HCT116 (cell line): Measurements from ENCODE around the gene PRKD3. TPM values are rescaled to one million over a fixed set of nuclear protein-coding genes. Genes with fewer than 3 reads are reported as not detected.

Experiments
- ATAC-seq: fragments of 200-7000 bp; cut with Tn5 transposase; 2 replicates; pipeline ENCODE4 v1.9.1; 2020; ENCODE audit warnings: mild to moderate bottlenecking, moderate library complexity
- BruUV-seq: library from RNA; stranded (reverse); fragments of 400-500 nt; replicated peaks from 2 replicates; lab custom pipeline; 2021; lab: Mats Ljungman, UMichigan
- CTCF ChIA-PET: fragments of 300-600 bp; sonication (Branson Sonifier 250); formaldehyde crosslinking; loops from one replicate; lab custom pipeline; 2021; ENCODE audit warnings: antibody characterized with exemption; lab: Charles Lee
- POLR2A ChIA-PET: fragments of 300-600, 350-600 bp; sonication (Branson Sonifier 250); formaldehyde crosslinking; loops from one replicate; lab custom pipeline; 2021; ENCODE audit warnings: antibody characterized with exemption; lab: Charles Lee
- RAD21 ChIA-PET, 2 experiments: fragments of 300-600 bp; sonication (Branson Sonifier 250); formaldehyde crosslinking; loops; one replicate each; lab custom pipeline; 2023; ENCODE audit warnings: low total read pairs in 2 of 2; ENCODE audit not compliant: uncharacterized antibody in 2 of 2, unreplicated experiment in 2 of 2, low non-redundant PET in 1 of 2; lab: Charles Lee
- DNase-seq: peaks from one replicate; pipeline ENCODE4 v3.0.0-alpha.2; 2010; ENCODE audit warnings: low read depth, low spot score
- H2AFZ ChIP-seq: fragments of 200-600 bp; shearing (Covaris generic), sonication (generic); 2 replicates; pipeline ENCODE4 v1.6.1; 2017; ENCODE audit warnings: low read depth, mixed run types, mixed read lengths, antibody characterized with exemption, low read length; ENCODE audit not compliant: poor library complexity, severe bottlenecking
- H3K27ac ChIP-seq: 2 replicates; pipeline ENCODE4 v1.5.1; 2012; ENCODE audit warnings: low read depth, low read length
- H3K27me3 ChIP-seq: fragments of 200-600 bp; sonication (generic); 2 replicates; pipeline ENCODE4 v1.6.1; 2016; ENCODE audit warnings: mixed run types, low read length, mixed read lengths; ENCODE audit not compliant: insufficient read depth
- H3K36me3 ChIP-seq, 2 experiments: fragments of 200-500 bp in 1 of 2; fragments of 200-600 bp in 1 of 2; sonication (Bioruptor generic) in 1 of 2; sonication (generic) in 1 of 2; 2 replicates each; pipeline versions ENCODE4 v1.5.1 to v1.6.1; 2014 to 2016; ENCODE audit warnings: low read length in 2 of 2, inconsistent platforms in 1 of 2, mixed read lengths in 1 of 2, mixed run types in 1 of 2; ENCODE audit not compliant: insufficient read depth in 2 of 2, control insufficient read depth in 1 of 2
- H3K4me1 ChIP-seq, 2 experiments: fragments of 200-600 bp in 1 of 2; sonication (generic) in 1 of 2; 2 replicates each; pipeline versions ENCODE4 v1.5.1 to v1.6.1; 2012 to 2017; ENCODE audit warnings: low read length in 2 of 2, inconsistent platforms in 1 of 2, mild to moderate bottlenecking in 1 of 2, mixed read lengths in 1 of 2, mixed run types in 1 of 2, moderate library complexity in 1 of 2; ENCODE audit not compliant: insufficient read depth in 2 of 2, control insufficient read depth in 1 of 2
- H3K4me2 ChIP-seq: fragments of 200-600 bp; sonication (generic); 2 replicates; pipeline ENCODE4 v1.6.1; 2017; ENCODE audit warnings: mixed run types, low read length, mixed read lengths
- H3K4me3 ChIP-seq, 2 experiments: fragments of 200-600 bp in 1 of 2; sonication (generic) in 1 of 2; replicated peaks in 1 of 2; 2 replicates each; pipeline ENCODE4 v1.5.1; 2011 to 2016; ENCODE audit warnings: low read length in 2 of 2, control low read depth in 1 of 2, low read depth in 1 of 2, mild to moderate bottlenecking in 1 of 2, mixed read lengths in 1 of 2, mixed run types in 1 of 2
- H3K79me2 ChIP-seq: fragments of 200-600 bp; sonication (generic); 2 replicates; pipeline ENCODE4 v1.6.1; 2017; ENCODE audit warnings: mild to moderate bottlenecking, mixed run types, low read length, moderate library complexity, mixed read lengths; ENCODE audit not compliant: insufficient read depth
- H3K9ac ChIP-seq: fragments of 200-600 bp; sonication (generic); 2 replicates; pipeline ENCODE4 v1.6.1; 2016; ENCODE audit warnings: low read length, mixed read lengths
- H3K9me2 ChIP-seq: fragments of 200-600 bp; sonication (generic), shearing (Covaris generic); 2 replicates; pipeline ENCODE4 v1.6.1; 2017; ENCODE audit warnings: mixed run types, mild to moderate bottlenecking, moderate library complexity; ENCODE audit not compliant: insufficient read depth
- H3K9me3 ChIP-seq, 2 experiments: fragments of 200-500 bp in 1 of 2; fragments of 200-600 bp in 1 of 2; sonication (Bioruptor generic) in 1 of 2; sonication (generic) in 1 of 2; 2 replicates each; pipeline ENCODE4 v1.6.1; 2014 to 2017; ENCODE audit warnings: low read length in 2 of 2, mixed read lengths in 2 of 2, inconsistent platforms in 1 of 2, low read depth in 1 of 2, mild to moderate bottlenecking in 1 of 2, mixed run types in 1 of 2, moderate library complexity in 1 of 2; ENCODE audit not compliant: control insufficient read depth in 1 of 2, insufficient read depth in 1 of 2
- H4K20me1 ChIP-seq: fragments of 200-600 bp; sonication (generic), shearing (Covaris generic); 2 replicates; pipeline ENCODE4 v1.6.1; 2017; ENCODE audit warnings: mixed run types, mild to moderate bottlenecking, moderate library complexity; ENCODE audit not compliant: insufficient read depth
- CBX3 ChIP-seq: IDR thresholded peaks from 2 replicates; pipeline ENCODE4 v1.6.1; 2012; ENCODE audit warnings: low read depth
- CEBPB ChIP-seq: IDR thresholded peaks from 2 replicates; pipeline ENCODE4 v1.6.1; 2012; ENCODE audit warnings: low read depth
- CTCF ChIP-seq, 3 experiments: fragments of 200-600 bp in 1 of 3; sonication (generic) in 1 of 3; IDR thresholded peaks in 2 of 3; conservative IDR thresholded peaks in 1 of 3; 2 replicates each; pipeline ENCODE4 v1.5.1; 2012 to 2017; ENCODE audit warnings: low read depth in 2 of 3, low read length in 2 of 3, antibody characterized with exemption in 1 of 3, borderline replicate concordance in 1 of 3, control low read depth in 1 of 3, mild to moderate bottlenecking in 1 of 3, mixed read lengths in 1 of 3, mixed run types in 1 of 3, moderate library complexity in 1 of 3; ENCODE audit not compliant: insufficient read depth in 1 of 3
- EGR1 ChIP-seq: IDR thresholded peaks from 2 replicates; pipeline ENCODE4 v1.6.1; 2012; ENCODE audit warnings: low read depth
- ELF1 ChIP-seq: IDR thresholded peaks from 2 replicates; pipeline ENCODE4 v1.6.1; 2012; ENCODE audit warnings: low read depth, borderline replicate concordance
- EZH2 ChIP-seq: fragments of 200-600 bp; sonication (generic); IDR thresholded peaks from 2 replicates; pipeline ENCODE4 v1.6.1; 2017; ENCODE audit warnings: antibody characterized with exemption, mixed run types
- EZH2phosphoT487 ChIP-seq: fragments of 200-600 bp; IDR thresholded peaks from 2 replicates; pipeline ENCODE4 v1.6.1; 2018; ENCODE audit warnings: antibody characterized with exemption, borderline replicate concordance
- FOSL1 ChIP-seq: IDR thresholded peaks from 2 replicates; pipeline ENCODE4 v1.6.1; 2012; ENCODE audit warnings: low read depth
- JUND ChIP-seq: IDR thresholded peaks from 2 replicates; pipeline ENCODE4 v1.6.1; 2012
- POLR2A ChIP-seq: IDR thresholded peaks from 2 replicates; pipeline ENCODE4 v1.7.0; 2011; ENCODE audit warnings: borderline replicate concordance; ENCODE audit not compliant: insufficient read depth, insufficient read length; ENCODE audit errors: extremely low read depth
- POLR2AphosphoS5 ChIP-seq: IDR thresholded peaks from 2 replicates; pipeline ENCODE4 v1.6.1; 2011; ENCODE audit warnings: mild to moderate bottlenecking, low read depth, low read length, moderate library complexity
- RAD21 ChIP-seq: IDR thresholded peaks from 2 replicates; pipeline ENCODE4 v1.6.1; 2012; ENCODE audit warnings: low read depth, mild to moderate bottlenecking
- REST ChIP-seq: IDR thresholded peaks from 2 replicates; pipeline ENCODE4 v1.6.1; 2012; ENCODE audit warnings: low read depth
- SIN3A ChIP-seq: IDR thresholded peaks from 2 replicates; pipeline ENCODE4 v1.6.1; 2012; ENCODE audit warnings: low read depth
- SRF ChIP-seq: IDR thresholded peaks from 2 replicates; pipeline ENCODE4 v1.6.1; 2012; ENCODE audit warnings: low read depth
- YY1 ChIP-seq: IDR thresholded peaks from 2 replicates; pipeline ENCODE4 v1.6.1; 2011; ENCODE audit warnings: low read length, low read depth, moderate library complexity, mild to moderate bottlenecking; ENCODE audit not compliant: insufficient replicate concordance; ENCODE audit errors: extremely low read depth
- ZFX ChIP-seq: fragments of 450-650 bp; IDR thresholded peaks from 2 replicates; pipeline ENCODE4 v1.6.1; 2017
- ZNF274 ChIP-seq: fragments of 200-500 bp; sonication (Bioruptor generic); IDR thresholded peaks from 2 replicates; pipeline ENCODE4 v1.6.1; 2014; ENCODE audit warnings: mild to moderate bottlenecking, low read depth, low read length, inconsistent platforms
- intact Hi-C: fragments of 100-400 bp; cut with micrococcal nuclease; formaldehyde crosslinking; loops from 2 replicates; pipeline ENCODE4 v1.10.0; 2022
- total RNA-seq: library from RNA; stranded (reverse); gene quantifications from one replicate; pipeline ENCODE4 v1.2.1, GENCODE V29; 2021; ENCODE audit not compliant: unreplicated experiment
- TF ChIP-seq, protein P1 (sequence below): IDR thresholded peaks from 2 replicates; pipeline ENCODE4 v1.6.1; 2011; ENCODE audit warnings: mild to moderate bottlenecking, low read length, moderate library complexity; ENCODE audit not compliant: insufficient replicate concordance; ENCODE audit errors: extremely low read depth
- TF ChIP-seq, protein P2 (sequence below): IDR thresholded peaks from 2 replicates; pipeline ENCODE4 v1.6.1; 2012

PRKD3 gene
- total RNA-seq, 1 experiment from 2014 or later: 13.9 TPM

DNA sequence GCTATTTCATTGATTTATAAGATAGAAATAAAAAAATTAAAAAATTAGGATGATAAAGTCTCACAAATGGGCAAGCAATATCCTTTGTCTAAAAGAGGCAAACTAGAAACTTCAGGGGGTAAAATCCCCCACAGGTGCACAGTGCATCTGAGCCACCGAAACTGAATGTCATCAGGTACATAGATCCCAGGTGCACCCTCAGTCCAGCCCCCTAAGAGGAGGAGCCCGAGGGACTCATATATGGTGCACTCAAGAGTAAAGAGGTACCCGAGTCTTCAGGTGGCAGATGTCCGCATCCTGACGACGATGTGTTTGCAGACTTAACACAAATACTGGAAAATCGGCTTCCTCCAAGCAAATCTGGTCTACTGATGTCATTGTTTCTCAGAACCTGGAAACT lies 31.1 kb upstream of the PRKD3 start:
- TF ChIP-seq ZFX (no peak), POLR2A (no peak), CEBPB (no peak), REST (no peak), YY1 (no peak), ELF1 (no peak), SRF (no peak), EZH2 (no peak), CTCF (IDR thresholded peaks at IDR 0.05 in 2 of 3, conservative IDR thresholded peaks at IDR 0.05 in 1 of 3; ENCODE audit: borderline replicate concordance in 1 of 3, insufficient read depth in 1 of 3, low read depth in 2 of 3, low read length in 2 of 3) (no peak), EGR1 (no peak), FOSL1 (no peak), SIN3A (no peak), JUND (no peak), ZNF274 (no peak), POLR2AphosphoS5 (no peak), EZH2phosphoT487 (no peak), RAD21 (no peak), CBX3 (no peak)
- TF ChIP-seq, protein P1, sequence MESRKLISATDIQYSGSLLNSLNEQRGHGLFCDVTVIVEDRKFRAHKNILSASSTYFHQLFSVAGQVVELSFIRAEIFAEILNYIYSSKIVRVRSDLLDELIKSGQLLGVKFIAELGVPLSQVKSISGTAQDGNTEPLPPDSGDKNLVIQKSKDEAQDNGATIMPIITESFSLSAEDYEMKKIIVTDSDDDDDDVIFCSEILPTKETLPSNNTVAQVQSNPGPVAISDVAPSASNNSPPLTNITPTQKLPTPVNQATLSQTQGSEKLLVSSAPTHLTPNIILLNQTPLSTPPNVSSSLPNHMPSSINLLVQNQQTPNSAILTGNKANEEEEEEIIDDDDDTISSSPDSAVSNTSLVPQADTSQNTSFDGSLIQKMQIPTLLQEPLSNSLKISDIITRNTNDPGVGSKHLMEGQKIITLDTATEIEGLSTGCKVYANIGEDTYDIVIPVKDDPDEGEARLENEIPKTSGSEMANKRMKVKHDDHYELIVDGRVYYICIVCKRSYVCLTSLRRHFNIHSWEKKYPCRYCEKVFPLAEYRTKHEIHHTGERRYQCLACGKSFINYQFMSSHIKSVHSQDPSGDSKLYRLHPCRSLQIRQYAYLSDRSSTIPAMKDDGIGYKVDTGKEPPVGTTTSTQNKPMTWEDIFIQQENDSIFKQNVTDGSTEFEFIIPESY: no peak
- TF ChIP-seq, protein P2, sequence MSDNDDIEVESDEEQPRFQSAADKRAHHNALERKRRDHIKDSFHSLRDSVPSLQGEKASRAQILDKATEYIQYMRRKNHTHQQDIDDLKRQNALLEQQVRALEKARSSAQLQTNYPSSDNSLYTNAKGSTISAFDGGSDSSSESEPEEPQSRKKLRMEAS: no peak
- H3K4me2 ChIP-seq: no peak overlapping the region

More for the DNA sequence above, 31.1 kb upstream of the PRKD3 start:
- Histone ChIP-seq H3K27me3 (peaks cover 10% of the 10 kb centered on the region; the same call in 1 of the 2 replicates), H3K36me3 (no peaks in the 10 kb centered on the region), H3K4me1 (no peaks in the 10 kb centered on the region), H3K9ac (no peak overlapping the region), H2AFZ (no peak overlapping the region), H3K27ac (no peak overlapping the region), H3K79me2 (no peaks in the 10 kb centered on the region), H3K4me3 (no peak overlapping the region), H3K9me3 (no peaks in the 10 kb centered on the region), H3K9me2 (no peaks in the 10 kb centered on the region), H4K20me1 (no peaks in the 10 kb centered on the region)
- RAD21 ChIA-PET: no interaction called here
- no TSS peak for BruUV-seq
- CTCF ChIA-PET: no interaction called here
- POLR2A ChIA-PET: no interaction called here
- intact Hi-C loops: no loop called here
- DNase-seq (no peak), ATAC-seq (no peak)
